Endodermal cell (in vitro differentiated cells): ENCODE data around the gene THSD4. TPM values are rescaled to one million over a fixed set of nuclear protein-coding genes. Genes with fewer than 3 reads are reported as not detected.

ENCODE experiments used
- DNase-seq: peaks from one replicate; pipeline ENCODE4 v3.0.0-alpha.2; 2017
- H3K27ac ChIP-seq: 2 replicates; pipeline ENCODE4 v1.5.1; 2013; ENCODE audit warnings: mild to moderate bottlenecking, low read depth, low read length, moderate library complexity
- H3K27me3 ChIP-seq: 2 replicates; pipeline ENCODE4 v1.6.1; 2013; ENCODE audit warnings: mild to moderate bottlenecking, low read length, moderate library complexity; ENCODE audit not compliant: insufficient read depth, control insufficient read depth, poor library complexity, severe bottlenecking
- H3K36me3 ChIP-seq: 2 replicates; pipeline ENCODE4 v1.7.0; 2013; ENCODE audit warnings: mild to moderate bottlenecking, low read length, moderate library complexity; ENCODE audit not compliant: control insufficient read depth, insufficient read depth
- H3K4me1 ChIP-seq: one replicate; pipeline ENCODE4 v1.7.0; 2013; ENCODE audit warnings: low read length; ENCODE audit not compliant: control insufficient read depth, insufficient read depth
- H3K4me3 ChIP-seq: 2 replicates; pipeline ENCODE4 v1.5.1; 2013; ENCODE audit warnings: mild to moderate bottlenecking, low read length, moderate library complexity
- H3K9ac ChIP-seq: 2 replicates; pipeline ENCODE4 v1.6.1; 2013; ENCODE audit warnings: mild to moderate bottlenecking, low read length, moderate library complexity; ENCODE audit not compliant: poor library complexity, severe bottlenecking; ENCODE audit errors: extremely low read depth
- H3K9me3 ChIP-seq: 2 replicates; pipeline ENCODE4 v1.6.1; 2013; ENCODE audit warnings: mild to moderate bottlenecking, low read length, moderate library complexity; ENCODE audit not compliant: control insufficient read depth
- H3K27ac Mint-ChIP-seq: 2 replicates; pipeline ENCODE4 v1.8.0; 2020; ENCODE audit warnings: mixed read lengths
- H3K27me3 Mint-ChIP-seq: 2 replicates; pipeline ENCODE4 v1.8.0; 2021; ENCODE audit warnings: mild to moderate bottlenecking, mixed read lengths; ENCODE audit not compliant: insufficient read depth
- H3K36me3 Mint-ChIP-seq: 2 replicates; pipeline ENCODE4 v1.8.0; 2020; ENCODE audit warnings: low read depth, mixed read lengths
- H3K4me1 Mint-ChIP-seq: 2 replicates; pipeline ENCODE4 v1.8.0; 2020; ENCODE audit warnings: mixed read lengths
- H3K4me3 Mint-ChIP-seq: 2 replicates; pipeline ENCODE4 v1.8.0; 2020; ENCODE audit warnings: mild to moderate bottlenecking, moderate library complexity, mixed read lengths
- H3K9me3 Mint-ChIP-seq: 2 replicates; pipeline ENCODE4 v1.8.0; 2020; ENCODE audit warnings: mild to moderate bottlenecking, mixed read lengths
- CTCF ChIP-seq: fragments of 200-600 bp; sonication (generic); conservative IDR thresholded peaks from 2 replicates; pipeline ENCODE4 v1.5.0; 2021; ENCODE audit warnings: antibody characterized with exemption, mild to moderate bottlenecking
- WGBS, 2 experiments: methylation state at CpG; one replicate each; pipeline versions ENCODE4 v1.1.5 to v1.1.7; 2013; ENCODE audit warnings: missing lambda C conversion rate in 2 of 2, mixed read lengths in 1 of 2; ENCODE audit not compliant: insufficient coverage in 1 of 2, insufficient read length in 1 of 2; 5-methylcytosine and 5-hydroxymethylcytosine counted together
- total RNA-seq, 2 donors: library from RNA; stranded (reverse); fragmentation: NEBNext Ultra II Directional in 1 of 2; extraction: Animal tissue kit (Norgen Biotek cat#: 25700) in 1 of 2; gene quantifications; 2 replicates in 1 of 2; 3 replicates in 1 of 2; pipeline ENCODE4 v1.2.1, GENCODE V29; 2021

Gene THSD4
- total RNA-seq, 2 donors from 2014 or later: 4.6 to 5.4 TPM

GRCh38 chr15:71547011-71547410 is 431.7 kb downstream of the THSD4 start:
- 84 to 86% methylated on average over 11 to 12 of the region's 12 CpGs for WGBS, 2 experiments
- Histone ChIP-seq H3K27me3 (no peaks in the 10 kb centered on the region), H3K9ac (no peak overlapping the region), H3K27ac (peak overlapping the region; percentile 19), H3K9me3 (no peaks in the 10 kb centered on the region), H3K4me1 (no peaks in the 10 kb centered on the region), H3K36me3 (no peaks in the 10 kb centered on the region), H3K4me3 (no peak overlapping the region)
- H3K27me3 Mint-ChIP-seq: no peaks in the 10 kb centered on the region
- TF ChIP-seq CTCF: no peak
- H3K27ac Mint-ChIP-seq: no peak overlapping the region
- H3K4me1 Mint-ChIP-seq: peaks cover 2% of the 10 kb centered on the region
- H3K4me3 Mint-ChIP-seq: no peak overlapping the region
- H3K9me3 Mint-ChIP-seq: peaks cover 3% of the 10 kb centered on the region
- DNase-seq: no peak
- H3K36me3 Mint-ChIP-seq: no peaks in the 10 kb centered on the region

- no peak overlapping the region for H3K27ac Mint-ChIP-seq
- 59 to 76% methylated on average over 3 to 4 of the region's 4 CpGs for WGBS, 2 experiments
- H3K27me3 ChIP-seq: no peaks in the 10 kb centered on the region
Measured at GRCh38 chr15:71548401-71548807, 433.1 kb downstream of the THSD4 start.

GRCh38 chr15:71549091-71549490 is 433.8 kb downstream of the THSD4 start:
- Mint-ChIP-seq H3K4me3 (no peak overlapping the region), H3K4me1 (peaks cover 2% of the 10 kb centered on the region), H3K9me3 (peaks cover 3% of the 10 kb centered on the region), H3K27ac (no peak overlapping the region), H3K27me3 (no peaks in the 10 kb centered on the region), H3K36me3 (no peaks in the 10 kb centered on the region)
- Histone ChIP-seq H3K9me3 (no peaks in the 10 kb centered on the region), H3K27me3 (no peaks in the 10 kb centered on the region), H3K9ac (no peak overlapping the region), H3K27ac (no peak overlapping the region), H3K36me3 (no peaks in the 10 kb centered on the region), H3K4me1 (no peaks in the 10 kb centered on the region), H3K4me3 (no peak overlapping the region)
- 65 to 82% methylated on average over 2 to 5 of the region's 5 CpGs for WGBS, 2 experiments
- DNase-seq: no peak
- TF ChIP-seq CTCF: no peak

More at GRCh38 chr15:71548401-71548807, 433.1 kb downstream of the THSD4 start:
- Mint-ChIP-seq H3K36me3 (no peaks in the 10 kb centered on the region), H3K27me3 (no peaks in the 10 kb centered on the region), H3K9me3 (peaks cover 3% of the 10 kb centered on the region), H3K4me1 (peaks cover 2% of the 10 kb centered on the region), H3K4me3 (no peak overlapping the region)
- Histone ChIP-seq H3K4me3 (no peak overlapping the region), H3K9me3 (no peaks in the 10 kb centered on the region), H3K27ac (peak overlapping the region; percentile 33), H3K9ac (no peak overlapping the region), H3K36me3 (no peaks in the 10 kb centered on the region), H3K4me1 (no peaks in the 10 kb centered on the region)
- TF ChIP-seq CTCF: peak; percentile 17
- peak; percentile 49 for DNase-seq
